ENCODE results near the gene PA2G4.
A peak's percentile ranks its signal among the peaks of the same experiment; 100 is the strongest.
"Not testable (repeated sequence)": the region's sequence is repeated elsewhere in the genome, so short reads cannot be mapped to it uniquely, and the experiment has no call there.

The PA2G4 gene

DNA sequence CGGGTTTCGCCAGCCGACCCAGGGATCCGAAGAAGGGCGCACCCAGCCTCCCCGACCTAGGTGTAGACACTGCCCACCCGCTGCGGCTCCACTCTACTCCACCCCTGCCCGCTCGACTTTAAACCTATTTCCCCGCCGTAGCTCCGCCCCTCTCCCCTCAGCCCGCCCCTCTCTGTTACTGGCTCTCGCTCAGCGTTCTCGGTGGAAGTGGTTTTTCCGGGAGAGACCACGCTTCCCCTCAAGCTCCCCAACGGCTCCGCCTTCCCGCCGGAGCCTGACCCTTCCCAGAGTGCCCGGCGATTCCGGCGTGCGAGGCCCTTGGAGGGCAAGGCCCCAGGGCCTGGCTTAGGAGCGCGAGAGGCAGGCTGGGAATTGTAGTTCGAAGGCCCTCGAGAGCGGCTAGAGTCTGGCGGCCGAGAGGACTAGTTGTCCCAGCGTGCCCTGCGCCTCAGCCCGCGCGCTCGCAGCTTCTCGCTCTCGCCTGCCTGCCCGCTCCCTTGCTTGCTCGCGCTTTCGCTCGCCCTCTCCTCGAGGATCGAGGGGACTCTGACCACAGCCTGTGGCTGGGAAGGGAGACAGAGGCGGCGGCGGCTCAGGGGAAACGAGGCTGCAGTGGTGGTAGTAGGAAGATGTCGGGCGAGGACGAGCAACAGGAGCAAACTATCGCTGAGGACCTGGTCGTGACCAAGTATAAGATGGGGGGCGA is at the start of gene PA2G4:
Gene PA2G4, plus strand, starts transcription at position 451 of the 706 bp plus-strand sequence. Its CDS starts 179 bp downstream, at position 630.
- DNase-seq, result peak; percentile 95

DNA sequence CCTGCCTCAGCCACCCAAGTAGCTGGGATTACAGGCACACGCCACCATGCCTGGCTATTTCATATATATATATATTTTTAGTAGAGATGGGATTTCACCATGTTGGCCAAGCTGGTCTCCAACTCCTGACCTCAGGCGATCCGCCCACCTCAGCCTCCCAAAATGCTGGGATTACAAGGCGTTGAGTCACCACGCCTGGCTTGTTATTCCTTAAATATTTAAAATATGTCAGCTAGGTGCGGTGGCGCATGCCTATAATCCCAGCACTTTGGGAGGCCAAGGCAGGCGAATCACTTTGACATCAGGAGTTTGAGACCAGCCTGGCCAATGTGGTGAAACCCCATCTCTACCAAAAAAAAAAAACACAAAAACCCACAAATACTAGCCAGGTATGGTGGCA is 44.4 kb upstream of the PA2G4 start:
- not testable (repeated sequence) for DNase-seq

DNA sequence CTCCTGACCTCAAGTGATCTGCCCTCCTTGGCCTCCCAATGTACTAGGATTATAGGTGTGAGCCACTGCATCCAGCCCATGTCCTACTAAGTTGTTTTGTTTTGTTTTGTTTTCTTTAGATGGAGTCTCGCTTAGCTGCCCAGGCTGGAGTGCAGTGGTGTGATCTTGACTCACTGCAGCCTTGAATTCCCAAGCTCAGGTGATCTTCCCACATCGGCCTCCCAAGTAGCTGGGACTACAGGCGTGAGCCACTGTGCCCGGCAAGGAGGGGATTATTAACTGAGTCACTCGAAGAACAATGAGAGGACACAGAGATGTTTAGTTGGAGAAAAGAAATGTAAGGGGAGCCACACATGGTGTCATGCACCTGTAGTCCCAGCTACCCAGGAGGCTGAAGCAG is 42.4 kb upstream of the PA2G4 start:
- DNase-seq, result no peak

DNA sequence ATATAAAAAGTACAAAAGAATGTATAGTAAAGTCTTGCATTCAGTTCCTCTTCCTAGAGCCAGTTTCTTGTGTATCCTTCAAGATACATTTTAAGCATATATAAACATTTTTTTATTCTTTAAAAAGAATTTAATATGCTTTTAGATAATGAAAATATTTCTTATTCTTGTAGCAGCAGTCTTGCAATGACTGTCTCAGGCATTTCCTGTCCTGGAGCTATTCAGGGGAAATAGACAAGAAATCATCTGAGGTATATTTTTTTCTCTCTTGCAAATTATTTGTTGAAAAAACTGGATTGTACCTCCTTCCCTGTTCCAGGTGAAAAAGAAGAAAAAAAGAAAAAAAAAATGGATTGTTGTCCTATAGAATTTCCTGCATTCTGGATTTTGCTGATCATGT is 41.4 kb upstream of the PA2G4 start:
- DNase-seq, result no peak

DNA sequence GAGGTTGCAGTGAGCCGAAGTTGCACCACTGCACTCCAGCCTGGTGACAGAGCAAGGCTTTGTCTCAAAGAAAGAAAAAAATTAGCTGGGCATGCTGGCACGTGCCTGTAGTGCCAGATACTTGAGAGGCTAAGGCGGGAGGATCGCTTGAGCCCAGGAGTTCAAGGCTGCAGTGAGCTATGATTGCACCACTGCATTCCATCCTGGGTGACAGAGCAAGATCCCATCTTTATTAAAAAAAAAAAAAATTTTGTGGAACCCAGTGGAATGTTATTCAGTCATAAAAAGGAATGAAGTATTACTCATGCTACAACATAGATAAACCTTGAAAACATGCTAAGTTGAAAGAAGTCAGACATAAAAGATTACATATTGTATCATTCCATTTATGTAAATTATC is 32.7 kb upstream of the PA2G4 start:
- no peak for DNase-seq

DNA sequence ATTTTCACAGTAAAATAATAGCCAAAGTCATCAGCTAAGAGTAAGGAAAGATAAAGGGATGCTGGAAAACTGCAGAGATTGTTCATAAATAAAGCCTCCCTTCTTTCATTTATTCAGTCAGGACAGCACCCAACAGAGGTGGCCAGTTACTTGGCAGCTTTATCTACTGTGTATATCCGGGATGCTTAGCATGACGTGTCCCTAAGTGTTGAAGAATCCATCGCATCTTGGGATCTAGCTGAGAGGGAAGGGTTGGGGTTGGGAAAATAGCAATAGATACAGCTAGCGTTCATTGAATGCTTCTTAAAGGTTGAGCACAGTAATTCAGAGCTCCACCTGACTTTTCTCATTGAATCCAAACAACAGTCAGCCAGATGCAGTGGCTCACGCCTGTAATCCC is 30.0 kb upstream of the PA2G4 start:
- DNase-seq, result no peak

DNA sequence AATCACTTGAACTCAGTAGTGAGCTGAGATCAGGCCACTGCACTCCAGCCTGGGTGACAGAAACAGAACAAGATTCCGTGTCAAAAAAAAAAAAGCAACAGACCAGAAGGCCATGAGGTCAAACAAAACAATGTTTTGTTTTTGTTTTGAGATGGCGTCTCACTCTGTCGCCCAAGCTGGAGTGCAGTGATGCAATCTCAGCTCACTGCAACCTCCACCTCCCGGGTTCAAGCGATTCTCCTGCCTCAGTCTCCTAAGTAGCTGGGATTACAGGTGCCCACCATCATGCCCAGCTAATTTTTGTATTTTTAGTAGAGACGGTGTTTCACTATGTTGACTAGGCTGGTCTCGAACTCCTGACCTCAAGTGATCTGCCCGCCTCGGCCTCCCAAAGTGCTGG is 26.4 kb upstream of the PA2G4 start:
- DNase-seq, result not testable (repeated sequence)

DNA sequence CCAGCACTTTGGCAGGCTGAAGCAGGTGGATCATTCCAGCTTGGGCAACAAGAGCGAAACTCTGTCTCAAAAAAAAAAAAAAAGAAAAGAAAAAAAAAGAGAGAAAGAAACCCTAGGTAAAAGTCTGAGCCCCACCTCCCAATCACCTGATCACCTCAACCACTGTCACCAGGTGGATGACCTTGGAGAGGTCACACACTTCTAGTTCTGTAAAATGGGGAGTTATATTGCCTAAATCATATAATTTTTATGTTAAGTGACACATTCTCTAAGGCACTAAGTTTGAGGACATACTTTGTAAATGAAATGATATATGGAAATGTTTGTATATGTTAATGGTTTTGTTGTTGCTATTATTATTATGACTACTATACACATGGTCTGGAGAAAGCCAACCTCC is 25.9 kb upstream of the PA2G4 start:
- no peak for DNase-seq

DNA sequence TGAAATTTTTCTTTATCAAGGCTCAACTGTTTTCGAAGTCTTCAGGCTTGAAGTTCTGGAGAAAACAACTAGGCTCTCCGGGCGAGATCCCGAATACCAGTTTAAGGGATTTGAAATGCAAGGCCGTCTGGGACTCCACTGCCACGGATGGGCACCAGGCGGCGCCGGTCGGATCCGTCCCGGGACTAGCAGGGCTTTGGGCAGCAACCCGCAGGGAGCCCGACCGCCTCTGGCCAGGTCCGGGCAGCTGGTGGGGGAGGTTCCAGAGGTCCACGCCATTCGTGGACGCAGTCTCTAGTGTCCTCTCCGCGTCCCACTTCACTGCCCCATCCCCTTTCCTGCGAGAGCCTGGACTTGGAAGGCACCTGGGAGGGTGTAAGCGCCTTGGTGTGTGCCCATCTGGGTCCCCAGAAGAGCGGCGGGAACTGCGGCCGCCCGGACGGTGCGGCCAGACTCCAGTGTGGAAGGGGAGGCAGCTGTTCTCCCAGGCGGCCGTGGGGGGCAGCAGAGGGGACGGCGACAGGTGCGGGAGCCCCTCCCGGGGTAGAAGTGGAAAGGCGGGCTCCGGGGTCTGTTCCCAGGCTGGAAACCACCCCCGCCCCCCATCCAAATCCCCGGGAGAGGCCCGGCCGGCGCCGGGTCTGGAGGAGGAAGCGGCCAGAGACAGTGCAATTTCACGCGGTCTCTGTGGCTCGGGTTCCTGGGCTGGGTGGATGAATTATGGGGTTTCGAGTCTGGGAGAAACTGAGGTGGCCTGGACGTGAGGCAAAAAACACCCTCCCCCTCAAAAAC is 25.2 kb upstream of the PA2G4 start:
- no peak for DNase-seq

DNA sequence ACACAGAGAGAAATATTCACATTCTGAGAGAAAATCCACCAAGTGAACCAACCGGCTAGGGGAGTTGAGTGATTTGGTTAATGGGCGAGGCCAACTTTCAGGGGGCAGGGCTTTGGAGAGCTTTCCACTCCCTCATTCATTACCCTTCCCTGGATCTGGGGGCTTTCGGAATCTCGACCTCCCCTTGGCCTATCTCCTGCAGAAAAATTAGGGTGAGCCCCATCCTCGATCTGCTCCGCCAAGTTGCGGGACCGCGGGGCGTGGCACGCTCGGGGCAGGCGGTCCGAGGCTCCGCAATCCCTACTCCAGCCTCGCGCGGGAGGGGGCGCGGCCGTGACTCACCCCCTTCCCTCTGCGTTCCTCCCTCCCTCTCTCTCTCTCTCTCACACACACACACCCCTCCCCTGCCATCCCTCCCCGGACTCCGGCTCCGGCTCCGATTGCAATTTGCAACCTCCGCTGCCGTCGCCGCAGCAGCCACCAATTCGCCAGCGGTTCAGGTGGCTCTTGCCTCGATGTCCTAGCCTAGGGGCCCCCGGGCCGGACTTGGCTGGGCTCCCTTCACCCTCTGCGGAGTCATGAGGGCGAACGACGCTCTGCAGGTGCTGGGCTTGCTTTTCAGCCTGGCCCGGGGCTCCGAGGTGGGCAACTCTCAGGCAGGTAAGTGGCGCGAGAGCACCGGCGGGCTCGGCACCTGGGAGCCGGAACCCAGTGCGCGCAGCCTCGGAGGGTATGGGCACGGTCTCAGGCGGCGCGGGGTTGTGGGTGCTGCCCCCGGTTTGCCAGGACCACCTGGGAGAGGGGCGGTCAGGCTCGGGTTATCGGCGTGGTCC is 24.4 kb upstream of the PA2G4 start, which contains the start of gene ERBB3:
Gene ERBB3, plus strand, starts transcription at position 443 of the 833 bp plus-strand sequence. Its CDS starts 136 bp downstream, at position 579.
- DNase-seq, result peak; percentile 9

DNA sequence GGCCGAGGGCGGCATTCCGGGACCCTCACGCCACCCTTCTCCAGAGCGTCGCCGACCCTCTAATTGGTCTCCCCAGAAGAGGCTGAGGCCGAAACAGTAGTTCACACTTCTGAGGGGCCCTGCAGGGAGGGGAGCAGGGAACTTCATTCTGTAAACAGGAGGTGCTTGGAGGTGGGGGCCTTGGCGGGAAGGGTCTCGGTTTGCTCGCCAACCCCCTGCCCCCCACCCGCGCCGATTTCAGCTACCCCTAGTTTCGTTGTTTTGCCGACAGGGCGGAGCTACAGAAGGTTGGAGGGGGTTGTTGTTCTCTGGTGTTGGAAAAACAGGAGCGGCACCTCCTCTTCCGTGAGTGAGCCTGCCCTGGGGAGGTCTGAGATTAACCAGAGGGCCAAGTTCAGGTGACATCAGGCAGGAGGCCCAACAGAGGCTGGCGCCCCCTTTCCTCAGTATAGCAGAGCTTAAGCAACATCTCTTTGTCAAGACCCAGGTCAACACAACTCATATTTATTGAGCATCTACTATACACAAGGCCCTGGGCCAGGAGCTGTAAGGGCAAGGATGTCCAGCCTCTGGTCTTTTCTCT is 23.7 kb upstream of the PA2G4 start:
- no peak for DNase-seq

DNA sequence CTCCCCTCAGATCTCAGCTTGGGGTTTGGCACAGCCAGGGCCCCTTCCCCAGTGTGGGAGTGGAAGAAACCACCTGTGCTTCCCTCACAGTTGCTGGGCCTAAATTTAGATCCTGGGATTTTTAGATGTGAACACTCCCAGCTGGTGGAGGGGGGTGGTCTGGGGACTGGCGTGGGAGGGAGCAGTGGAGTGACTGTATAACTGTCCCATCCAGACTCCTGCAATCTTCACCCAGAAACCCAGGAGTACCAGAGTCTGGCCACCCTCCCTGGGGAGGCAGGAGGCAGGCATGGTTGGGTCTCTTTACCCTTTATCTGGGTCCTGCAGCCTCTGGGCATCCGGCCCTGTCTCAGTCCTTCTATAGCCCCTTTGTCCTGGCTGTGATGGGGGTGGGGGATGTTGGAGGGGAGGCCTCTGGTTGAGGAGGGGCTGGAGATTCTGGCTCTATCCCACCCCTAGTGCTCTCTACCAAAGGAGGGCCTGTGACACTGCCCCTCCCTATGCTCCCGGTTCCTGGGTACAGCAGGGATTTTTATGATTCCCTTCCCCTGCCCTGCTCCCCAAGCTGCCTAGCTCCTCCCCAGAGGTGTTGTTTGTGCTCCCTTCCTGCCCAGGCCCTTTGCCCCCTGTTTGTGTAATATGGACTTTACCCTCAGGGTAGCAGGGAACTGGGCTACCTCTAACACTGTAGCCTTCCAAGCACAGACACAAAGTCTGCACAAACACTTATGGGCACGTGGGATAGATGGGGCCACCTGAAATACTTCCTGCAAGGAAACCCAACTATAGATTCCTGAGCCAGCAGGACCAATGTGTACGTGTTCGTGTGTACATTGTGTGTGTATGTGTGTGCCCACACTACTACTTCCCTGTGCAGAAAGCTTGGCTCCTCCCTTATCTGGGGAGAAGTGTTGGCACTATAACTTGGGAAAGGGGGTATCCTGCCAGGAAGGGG is 22.7 kb upstream of the PA2G4 start:
- no peak for DNase-seq

DNA sequence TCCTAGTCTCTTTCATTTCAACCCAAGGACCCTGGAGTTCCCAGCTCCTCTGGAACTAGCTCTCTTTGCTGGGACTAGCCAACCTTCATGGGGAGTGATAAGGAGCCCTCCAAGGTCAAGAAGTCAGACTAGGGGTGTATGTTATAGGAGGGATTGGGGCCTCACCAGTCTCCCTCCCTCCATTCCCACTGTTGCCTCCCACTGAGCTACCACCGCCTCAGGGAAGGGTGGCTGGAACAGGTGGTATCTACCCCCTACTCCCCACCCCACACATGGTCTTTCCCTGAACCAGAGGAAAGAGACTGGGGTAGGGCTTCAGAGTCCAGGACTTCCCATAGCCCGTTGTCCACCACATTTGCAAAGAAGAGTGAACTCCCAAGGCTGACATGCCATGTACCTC is 22.0 kb upstream of the PA2G4 start:
- DNase-seq, result no peak

DNA sequence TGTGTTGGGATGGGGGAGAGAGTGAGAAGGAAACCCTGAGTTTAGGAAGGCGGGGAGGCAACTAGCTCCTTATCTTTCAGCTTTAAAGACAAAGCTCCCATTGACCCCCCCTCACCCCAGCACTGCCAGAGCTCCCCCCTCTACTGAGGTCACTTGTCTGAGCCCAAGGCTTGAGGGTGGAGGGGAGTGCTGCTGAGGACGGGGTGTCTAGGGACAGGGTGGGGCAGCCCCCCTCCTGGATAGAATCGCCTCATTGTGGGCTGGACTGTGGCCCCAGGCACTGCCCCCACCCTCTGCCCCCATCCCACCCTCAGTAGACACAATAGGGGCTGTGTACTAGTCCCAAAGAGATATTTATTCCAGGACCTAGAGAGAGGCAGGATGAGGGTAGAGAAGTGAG is 21.4 kb upstream of the PA2G4 start:
- DNase-seq, result no peak

DNA sequence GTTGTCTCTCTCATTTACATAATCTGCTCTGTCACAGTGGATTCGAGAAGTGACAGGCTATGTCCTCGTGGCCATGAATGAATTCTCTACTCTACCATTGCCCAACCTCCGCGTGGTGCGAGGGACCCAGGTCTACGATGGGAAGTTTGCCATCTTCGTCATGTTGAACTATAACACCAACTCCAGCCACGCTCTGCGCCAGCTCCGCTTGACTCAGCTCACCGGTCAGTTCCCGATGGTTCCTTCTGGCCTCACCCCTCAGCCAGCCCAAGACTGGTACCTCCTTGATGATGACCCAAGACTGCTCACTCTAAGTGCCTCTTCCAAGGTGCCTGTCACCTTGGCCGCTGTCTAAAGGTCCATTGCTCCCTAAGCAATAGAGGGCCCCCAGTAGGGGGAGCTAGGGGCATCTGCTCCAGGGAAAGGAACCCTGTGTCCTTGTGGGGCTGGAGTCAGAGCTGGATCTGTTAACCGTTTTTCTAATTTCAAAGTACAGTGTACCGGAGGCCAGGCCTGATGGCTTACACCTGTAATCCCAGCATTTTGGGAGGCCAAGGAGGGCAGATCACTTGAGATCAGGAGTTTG is 19.3 kb upstream of the PA2G4 start:
- DNase-seq, result no peak

DNA sequence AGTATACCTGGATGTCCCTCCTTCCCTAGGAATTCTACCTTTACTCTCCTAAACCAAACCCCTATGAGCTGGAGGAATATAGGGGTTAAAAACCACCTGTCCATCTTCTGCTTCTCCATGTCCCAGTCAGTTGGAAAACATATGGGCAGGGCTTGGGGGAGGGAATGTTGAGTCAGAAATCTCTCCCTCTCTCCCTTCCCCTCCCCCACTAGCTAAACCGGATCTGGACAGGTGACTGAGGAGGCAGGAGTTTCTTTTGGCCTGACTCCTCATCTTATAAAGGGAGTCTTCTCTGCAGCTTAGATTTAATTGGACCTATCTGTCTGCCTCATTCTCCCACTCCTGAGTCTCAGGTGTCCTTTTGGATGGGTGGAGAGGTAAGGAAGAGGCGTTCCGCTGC is 18.3 kb upstream of the PA2G4 start:
- no peak for DNase-seq

DNA sequence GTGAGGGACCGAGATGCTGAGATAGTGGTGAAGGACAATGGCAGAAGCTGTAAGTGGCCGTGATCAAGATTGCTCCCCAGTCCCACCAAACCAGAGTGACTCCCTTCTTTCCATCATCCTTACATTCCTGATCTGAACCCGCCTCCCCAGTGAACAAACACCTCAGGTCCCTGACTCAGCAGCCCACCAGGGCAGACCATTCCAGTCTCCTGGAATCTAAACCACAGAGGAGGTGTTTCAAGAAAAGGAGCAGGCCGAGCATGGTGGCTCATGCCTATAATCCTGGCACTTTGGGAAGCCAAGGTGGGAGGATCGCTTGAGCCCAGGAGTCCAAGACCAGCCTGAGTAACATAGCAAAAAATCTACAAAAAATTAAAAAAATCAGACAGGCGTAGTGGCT is 17.8 kb upstream of the PA2G4 start:
- no peak for DNase-seq

DNA sequence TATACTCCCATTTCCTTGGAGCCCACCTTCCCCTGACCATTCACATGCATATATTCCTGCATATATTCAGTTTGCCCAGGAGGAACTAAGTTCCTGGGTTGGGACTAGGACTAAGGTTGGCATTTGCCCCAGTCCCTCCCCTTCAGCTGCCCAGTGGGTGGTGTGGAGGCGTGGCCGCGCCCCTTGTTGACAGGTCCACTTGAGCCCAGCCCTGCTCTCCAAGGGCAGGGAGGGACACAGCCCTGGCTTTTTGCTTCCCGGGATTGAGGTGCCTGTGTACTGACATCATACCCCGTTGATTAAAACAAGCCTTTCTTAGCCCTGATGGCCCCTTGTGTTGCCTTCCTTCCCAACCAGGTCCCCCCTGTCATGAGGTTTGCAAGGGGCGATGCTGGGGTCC is 17.1 kb upstream of the PA2G4 start:
- no peak for DNase-seq

DNA sequence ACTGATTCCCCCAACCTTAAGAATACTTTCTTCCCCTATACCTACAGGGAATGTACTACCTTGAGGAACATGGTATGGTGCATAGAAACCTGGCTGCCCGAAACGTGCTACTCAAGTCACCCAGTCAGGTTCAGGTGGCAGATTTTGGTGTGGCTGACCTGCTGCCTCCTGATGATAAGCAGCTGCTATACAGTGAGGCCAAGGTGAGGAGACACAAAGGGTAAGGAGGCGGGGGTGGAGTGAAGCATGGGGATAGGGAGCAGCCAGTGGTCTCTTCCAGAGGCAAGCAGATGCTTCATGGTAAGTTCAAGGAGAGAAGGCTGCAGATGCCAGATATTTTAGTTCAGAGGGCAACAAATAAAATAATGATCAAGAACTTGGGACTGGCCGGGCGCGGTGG is 6.6 kb upstream of the PA2G4 start:
- no peak for DNase-seq

DNA sequence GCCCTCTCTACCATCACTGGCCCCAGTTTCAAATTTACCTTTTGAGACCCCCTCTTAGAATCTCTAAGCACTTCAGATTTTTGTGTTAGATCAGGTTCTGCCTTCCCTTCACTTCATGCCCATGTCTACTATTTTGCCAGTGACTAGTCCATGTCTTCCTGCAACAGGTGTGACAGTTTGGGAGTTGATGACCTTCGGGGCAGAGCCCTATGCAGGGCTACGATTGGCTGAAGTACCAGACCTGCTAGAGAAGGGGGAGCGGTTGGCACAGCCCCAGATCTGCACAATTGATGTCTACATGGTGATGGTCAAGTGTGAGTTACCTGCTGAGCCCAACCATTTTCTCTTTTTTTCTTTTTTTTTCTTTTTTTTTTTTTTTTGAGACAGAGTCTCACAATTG is 5.8 kb upstream of the PA2G4 start:
- DNase-seq, result no peak

DNA sequence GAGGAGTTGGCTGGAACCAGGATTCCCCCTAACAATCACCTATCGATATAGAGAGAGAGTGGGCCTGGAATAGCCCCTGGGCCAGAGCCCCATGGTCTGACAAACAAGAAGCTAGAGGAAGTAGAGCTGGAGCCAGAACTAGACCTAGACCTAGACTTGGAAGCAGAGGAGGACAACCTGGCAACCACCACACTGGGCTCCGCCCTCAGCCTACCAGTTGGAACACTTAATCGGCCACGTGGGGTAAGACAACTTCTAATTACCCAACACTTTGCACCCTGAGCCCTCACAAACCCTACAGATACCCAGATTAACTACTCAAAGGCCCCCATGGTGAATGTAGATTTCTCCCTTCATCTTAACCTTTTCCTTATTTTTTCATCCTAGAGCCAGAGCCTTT is 4.6 kb upstream of the PA2G4 start:
- DNase-seq, result no peak

DNA sequence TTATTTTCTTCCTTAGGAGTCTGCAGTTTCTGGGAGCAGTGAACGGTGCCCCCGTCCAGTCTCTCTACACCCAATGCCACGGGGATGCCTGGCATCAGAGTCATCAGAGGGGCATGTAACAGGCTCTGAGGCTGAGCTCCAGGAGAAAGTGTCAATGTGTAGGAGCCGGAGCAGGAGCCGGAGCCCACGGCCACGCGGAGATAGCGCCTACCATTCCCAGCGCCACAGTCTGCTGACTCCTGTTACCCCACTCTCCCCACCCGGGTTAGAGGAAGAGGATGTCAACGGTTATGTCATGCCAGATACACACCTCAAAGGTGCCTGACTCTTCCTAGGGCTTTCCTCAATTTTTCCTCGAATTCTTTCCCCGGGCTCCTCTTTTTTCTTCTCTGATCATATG is 3.3 kb upstream of the PA2G4 start:
- no peak for DNase-seq
